Stimulated activated CD4-positive, alpha-beta T cell treated with anti-CD3 and anti-CD28 coated beads, Interleukin-15, amount 100 ng/mL, for 1 hour (primary cell): ENCODE results near the gene RNF38.
"Not testable (repeated sequence)": the region's sequence is repeated elsewhere in the genome, so short reads cannot be mapped to it uniquely, and the experiment has no call there.

ENCODE experiments used
- DNase-seq, 2 donors: peaks; one replicate each; pipeline ENCODE4 v3.0.0-alpha.2; 2020; ENCODE audit warnings: low read depth in 1 of 2, low spot score in 1 of 2

Gene RNF38

DNA sequence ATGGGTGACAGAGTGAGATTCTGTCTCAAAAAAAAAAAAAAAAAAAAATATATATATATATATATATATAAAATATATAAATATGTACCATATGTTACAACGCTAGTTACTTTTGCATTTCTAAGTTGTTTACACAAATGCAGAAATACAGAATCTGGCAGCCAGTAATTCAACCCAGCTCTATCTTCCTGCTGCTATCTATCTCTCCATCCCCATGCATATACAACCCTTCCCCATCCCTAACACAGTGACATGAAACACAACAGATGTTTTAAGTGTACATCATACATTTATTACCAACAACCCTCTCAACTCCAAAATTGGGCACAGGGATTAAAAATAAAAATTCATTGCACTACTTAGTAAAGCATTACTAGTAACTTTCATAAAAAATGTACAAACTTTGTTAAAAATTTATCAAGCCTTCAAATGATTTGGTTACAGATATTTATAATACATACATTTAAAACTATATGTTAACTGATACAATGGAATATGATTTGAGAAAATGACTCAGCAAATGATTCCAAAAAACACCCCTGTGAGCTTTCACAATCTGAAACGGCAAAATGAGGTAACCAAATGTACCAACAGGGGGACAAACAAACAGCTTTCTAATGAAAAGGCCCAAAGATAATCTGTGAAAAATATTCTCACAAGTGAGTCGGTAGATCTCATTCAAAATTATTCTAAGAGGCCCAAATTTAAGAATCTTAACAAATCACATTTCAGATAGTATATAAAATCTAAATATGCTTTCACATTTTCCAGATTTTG is 63.8 kb downstream of the RNF38 start:
- DNase-seq, result no peak

- DNase-seq, result no peak
Observed at GRCh38 chr9:36332006-36332405, 68.1 kb downstream of the RNF38 start.

DNA sequence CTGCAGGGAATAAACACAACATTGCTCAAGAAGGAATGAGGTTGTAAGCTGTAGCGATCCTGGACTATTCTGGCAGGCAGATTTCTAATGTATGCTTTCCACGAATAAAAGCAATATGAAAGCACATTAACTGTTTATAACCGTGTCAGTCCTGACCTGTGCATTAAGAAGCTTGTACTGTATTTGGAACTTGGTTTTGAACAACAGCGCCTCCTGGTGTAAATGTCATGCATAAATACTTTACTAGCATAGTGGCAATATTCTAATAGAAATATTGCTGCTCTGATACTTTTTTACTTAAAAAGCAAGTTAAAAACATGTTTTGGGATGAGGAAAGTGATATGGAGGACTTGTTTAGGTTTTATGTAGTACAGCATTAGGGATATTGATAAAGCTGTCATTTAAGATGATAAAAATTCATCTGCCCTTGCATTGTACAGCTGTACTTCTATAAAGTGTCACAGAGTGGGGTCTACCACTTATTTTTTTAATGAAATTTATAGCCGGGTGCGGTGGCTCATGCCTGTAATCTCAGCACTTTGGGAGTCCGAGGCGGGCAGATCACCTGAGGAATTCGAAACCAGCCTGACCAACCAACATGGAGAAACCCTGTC is 71.2 kb downstream of the RNF38 start:
- DNase-seq, result no peak

- DNase-seq, result no peak
Observed at GRCh38 chr9:36325081-36325828, 74.8 kb downstream of the RNF38 start.

GRCh38 chr9:36323926-36324325 is 76.1 kb downstream of the RNF38 start:
- no peak for DNase-seq

GRCh38 chr9:36322462-36322861 is 77.6 kb downstream of the RNF38 start:
- DNase-seq, result no peak

GRCh38 chr9:36321903-36322302 is 78.2 kb downstream of the RNF38 start:
- not testable (repeated sequence) for DNase-seq

- DNase-seq, result no peak
Observed at GRCh38 chr9:36320466-36320865, 79.6 kb downstream of the RNF38 start.

DNA sequence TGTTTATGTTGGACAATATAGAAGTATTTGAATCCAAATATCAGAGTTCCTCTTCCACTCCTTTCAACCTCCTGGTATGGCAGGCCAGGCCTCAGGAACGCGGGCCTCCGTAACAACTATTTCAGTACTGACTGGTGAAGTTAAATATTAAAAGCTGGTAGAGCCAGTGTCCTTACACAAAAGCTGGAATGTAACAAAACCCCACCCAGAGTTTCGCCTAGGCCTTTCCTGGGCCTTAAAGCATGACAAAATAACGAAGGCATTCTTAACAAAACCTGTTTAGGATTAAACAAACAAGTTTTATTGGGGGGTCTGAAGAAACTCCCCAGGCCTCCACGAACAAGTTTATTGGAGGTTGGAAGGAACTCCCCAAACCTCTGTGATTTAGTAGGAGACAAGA is 80.3 kb downstream of the RNF38 start:
- no peak for DNase-seq

GRCh38 chr9:36319183-36319582 is 80.9 kb downstream of the RNF38 start:
- no peak for DNase-seq

- no peak for DNase-seq
Observed at GRCh38 chr9:36318212-36318802, 81.8 kb downstream of the RNF38 start.

- DNase-seq, result no peak
Observed at GRCh38 chr9:36317766-36318165, 82.3 kb downstream of the RNF38 start.

DNA sequence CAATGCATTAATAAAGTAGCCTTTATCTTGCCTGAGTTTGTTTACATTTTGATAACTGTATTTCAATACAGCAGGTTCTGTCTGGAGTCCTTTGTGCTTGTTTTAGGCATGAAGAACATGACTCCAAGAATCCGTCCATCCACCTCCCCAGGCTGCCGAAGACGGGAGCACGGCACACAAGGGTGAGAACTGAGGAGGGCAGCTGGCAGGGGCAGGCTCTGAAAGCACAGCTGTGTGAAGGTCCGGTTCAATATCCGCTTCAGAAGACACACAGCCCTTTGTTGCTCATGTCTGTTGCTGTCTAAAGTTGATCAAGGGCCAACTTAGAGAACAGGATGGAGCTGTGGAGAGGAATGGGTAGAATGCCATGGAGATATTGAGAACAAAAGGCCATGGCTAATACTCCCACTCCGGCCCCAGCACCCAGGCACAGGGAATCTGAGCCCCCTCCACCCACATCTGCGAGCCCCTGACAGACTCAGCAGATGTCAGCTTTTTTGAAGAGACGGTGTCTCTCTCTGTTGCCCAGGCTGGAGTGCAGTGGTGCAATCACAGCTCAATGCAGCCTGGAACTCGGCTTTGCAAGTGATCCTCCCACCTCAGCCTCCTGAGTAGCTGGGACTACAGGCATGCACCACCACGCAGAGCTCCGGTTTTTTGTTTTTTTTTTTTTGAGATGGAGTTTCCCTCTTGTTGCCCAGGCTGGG is 83.3 kb downstream of the RNF38 start:
- DNase-seq, result no peak

DNA sequence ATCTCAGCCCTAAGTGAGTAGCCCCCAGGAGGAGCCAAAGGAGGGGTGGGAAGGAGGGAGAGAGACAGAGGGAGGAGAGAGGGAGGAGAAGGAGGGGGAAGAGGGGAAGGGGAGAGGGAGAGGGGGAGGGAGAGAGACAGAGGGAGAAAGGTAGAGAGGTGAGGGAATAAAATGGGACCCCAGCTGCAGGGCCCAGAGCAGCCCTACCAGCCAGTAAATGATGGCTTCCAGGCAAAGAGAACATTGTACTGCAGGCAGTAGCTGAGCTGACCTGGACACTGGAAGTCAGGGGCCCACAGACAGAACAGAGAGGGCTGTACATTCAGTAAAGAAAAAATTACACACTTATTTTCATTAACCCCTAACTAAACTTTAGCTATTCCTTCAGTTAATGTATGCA is 84.0 kb downstream of the RNF38 start:
- no peak for DNase-seq

DNA sequence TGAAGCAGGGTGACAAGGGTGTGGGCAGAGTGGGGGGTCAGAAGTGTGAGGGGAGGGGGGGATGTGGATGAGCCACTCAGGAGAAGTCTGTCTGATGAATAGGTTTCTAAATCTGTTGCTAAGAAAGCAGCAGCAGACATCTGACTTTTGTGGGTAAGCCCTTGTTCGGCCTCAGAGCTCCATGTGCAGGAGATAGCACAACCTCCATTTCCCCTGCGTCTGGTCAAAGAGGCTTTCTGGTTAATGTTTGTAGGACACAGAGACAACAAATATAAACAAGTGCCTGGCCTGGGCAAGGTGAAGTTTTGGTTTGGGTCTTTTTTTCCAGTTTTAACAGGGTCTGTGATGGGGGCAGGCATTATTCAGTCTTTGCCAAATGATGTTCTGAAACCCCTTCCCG is 84.8 kb downstream of the RNF38 start:
- DNase-seq, result no peak

GRCh38 chr9:36314740-36315139 is 85.3 kb downstream of the RNF38 start:
- no peak for DNase-seq

GRCh38 chr9:36306471-36307306 is 93.4 kb downstream of the RNF38 start:
- no peak for DNase-seq

- DNase-seq, result not testable (repeated sequence)
Observed at GRCh38 chr9:36304366-36304765, 95.7 kb downstream of the RNF38 start.

DNA sequence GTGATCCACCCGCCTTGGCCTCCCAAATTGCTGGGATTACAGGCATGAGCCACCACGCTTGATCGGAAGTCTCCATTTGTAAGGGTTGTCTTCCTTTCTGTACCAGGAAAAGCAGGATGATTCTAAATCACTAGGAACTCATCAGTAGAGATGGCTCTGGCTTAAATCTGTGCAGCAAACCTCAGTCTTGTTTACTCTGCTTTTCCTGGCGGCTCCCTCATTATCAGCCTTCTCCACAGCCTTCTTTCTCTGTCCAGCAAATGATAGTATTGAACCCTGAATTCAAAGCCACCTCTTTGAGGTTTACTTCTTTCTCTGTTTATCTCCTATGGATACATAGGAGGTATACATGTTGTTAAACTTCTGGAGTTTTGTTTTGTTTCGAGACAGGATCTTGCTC is 98.8 kb downstream of the RNF38 start:
- no peak for DNase-seq

DNA sequence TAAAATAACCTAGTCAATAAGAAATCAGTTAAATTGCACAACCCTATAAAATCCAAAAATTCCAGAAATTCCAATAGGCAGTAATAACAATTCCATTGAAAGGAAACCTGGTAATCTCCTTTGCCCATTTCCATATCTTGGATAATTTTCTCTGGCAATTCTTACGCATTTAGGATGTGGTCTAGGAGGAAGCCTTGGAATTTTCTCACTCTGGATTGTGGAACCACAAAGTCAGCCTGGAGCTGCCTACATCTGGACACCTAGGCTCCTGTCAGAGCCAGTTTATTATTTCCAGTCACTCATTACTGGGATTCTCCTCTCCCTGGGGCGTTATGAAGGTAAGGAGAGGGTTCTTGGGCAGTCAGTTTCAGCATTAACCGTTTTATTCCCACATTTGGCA is 101.5 kb downstream of the RNF38 start:
- DNase-seq, result no peak
